ENCODE results near the gene ECE2.

- TF ChIP-seq CTCF (IDR thresholded peaks at IDR 0.05) (no peak), POLR2A (IDR thresholded peaks at IDR 0.05) (no peak)
Observed at GRCh38 chr3:184240384-184241140, 35.3 kb upstream of the ECE2 start.

Data from heart left ventricle (tissue), 13 donors.